OCI-M2 (cell line): ENCODE results near the gene PKIG.

Experiments
- DNase-seq: peaks from one replicate; lab custom pipeline; 2025; ENCODE audit not compliant: unreplicated experiment; lab: John Stamatoyannopoulos, UW

PKIG gene

GRCh38 chr20:44594730-44595129, 12.4 kb downstream of the PKIG start:
- peak; percentile 63 for DNase-seq

DNA sequence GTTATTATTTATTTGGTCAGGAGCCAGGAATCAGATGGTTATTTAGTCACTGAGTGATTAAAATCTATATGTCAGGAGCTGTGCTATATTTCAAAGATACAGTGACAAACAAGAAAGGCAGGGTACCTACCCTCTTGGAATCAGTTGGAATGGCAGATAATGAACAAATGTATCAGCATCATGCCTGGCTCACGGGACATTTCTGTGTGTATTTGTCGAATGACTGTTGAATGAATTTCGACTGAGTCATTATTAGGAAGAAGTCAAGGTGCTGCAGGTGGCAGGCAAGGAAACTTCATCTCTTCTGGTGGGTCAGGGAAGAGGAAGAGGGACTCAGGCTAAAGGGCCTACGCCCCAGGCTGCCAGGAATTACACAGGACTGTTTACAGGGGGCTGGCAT, 13.6 kb downstream of the PKIG start:
- no peak for DNase-seq

GRCh38 chr20:44596876-44597275, 14.5 kb downstream of the PKIG start:
- DNase-seq: no peak

DNA sequence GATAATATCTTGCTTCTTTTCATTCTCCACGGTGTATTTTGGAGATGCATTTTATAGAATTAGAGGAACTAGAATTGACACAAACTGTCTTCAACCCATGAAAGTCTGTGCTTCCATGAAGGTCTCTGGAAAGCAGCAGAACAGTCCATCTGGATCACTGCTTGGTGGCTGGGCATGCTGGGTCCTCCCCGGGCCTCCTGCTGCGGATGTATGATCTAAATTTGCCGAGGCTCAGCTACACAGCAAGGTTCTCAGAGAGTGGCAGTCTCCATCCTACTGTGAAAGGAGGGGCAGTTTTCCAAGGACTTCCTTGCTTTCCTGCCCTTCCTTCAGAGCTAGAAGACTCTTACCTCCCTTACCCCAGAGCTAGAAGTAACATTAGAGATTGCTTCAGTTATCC, 15.1 kb downstream of the PKIG start:
- DNase-seq: no peak

DNA sequence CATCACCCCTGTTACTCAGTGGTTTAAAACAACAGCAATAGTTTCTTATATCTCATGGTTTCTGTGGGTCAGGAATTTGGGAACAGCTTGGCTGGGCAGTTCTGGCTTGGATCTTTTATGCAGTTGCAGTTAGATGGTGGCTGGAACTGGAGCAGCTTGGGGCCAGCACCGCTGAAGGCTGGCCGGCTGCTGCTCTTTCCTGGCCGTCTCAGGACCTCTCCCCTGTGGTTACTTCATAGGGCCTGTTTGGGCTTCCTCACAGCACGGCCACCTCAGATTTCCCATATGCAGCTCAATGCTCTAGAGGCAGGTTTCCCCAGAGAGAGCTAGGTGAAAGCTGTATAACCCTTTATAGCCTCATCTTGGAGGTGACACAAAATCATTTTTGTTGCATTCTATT, 15.6 kb downstream of the PKIG start:
- no peak for DNase-seq

DNA sequence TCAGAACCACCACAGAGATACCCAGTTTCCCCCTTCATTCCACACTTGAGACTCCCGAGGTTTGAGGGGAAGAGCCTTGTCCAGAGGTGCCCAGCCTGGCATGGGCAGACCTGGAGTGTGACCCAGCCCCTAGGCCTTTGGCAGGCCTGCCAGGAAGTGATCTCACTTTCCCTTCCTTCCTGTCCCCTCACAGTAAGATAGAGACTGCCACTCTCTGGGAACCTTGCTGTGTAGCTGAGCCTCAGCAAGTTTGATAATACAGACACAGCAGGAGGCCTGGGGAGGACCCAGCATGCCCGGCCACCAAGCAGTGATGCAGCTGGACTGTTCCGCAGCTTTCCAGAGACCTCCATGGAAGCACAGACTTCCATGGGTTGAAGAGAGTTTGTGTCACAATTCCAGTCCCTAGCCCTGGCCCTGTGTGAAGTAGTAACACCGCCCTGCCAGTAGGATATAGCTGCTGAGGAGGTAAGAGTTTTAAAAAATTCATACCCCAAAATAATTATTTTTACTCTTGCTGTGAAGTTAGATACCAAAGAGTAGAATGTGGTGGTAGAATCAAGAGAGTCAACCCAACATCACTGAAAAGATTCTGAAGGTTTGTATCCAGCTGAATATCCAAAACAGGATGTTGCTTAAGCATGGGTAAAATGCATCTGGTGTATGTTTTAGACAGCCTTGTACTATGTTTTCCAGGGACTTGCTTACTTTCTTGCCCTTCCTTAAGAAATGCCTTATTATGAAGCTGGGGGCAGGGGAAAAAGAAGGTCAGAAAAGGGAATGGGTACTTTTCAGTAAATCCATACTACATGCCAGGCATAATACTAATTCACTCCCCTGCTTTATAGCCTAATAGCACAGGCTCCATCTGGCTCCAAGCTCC, 16.3 kb downstream of the PKIG start:
- no peak for DNase-seq

DNA sequence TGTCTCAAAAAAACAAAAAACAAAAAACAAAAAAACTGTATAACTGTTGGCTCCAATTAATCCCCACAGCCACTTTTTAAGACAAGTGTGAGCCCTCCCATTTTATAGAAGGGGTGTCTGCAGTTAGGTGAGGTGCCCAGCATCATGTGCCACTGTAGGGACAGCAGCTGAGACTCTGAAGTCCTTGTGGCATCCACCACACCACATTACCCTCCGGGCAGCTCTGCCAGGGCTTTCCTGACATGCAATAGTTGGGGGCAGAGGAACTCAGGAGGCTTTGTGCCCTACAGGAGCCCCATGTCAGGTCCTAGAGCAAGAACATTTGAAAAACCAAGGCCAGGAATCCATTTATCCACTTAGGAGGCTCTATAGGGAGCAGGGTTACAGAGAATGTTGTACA, 17.3 kb downstream of the PKIG start:
- DNase-seq: no peak

DNA sequence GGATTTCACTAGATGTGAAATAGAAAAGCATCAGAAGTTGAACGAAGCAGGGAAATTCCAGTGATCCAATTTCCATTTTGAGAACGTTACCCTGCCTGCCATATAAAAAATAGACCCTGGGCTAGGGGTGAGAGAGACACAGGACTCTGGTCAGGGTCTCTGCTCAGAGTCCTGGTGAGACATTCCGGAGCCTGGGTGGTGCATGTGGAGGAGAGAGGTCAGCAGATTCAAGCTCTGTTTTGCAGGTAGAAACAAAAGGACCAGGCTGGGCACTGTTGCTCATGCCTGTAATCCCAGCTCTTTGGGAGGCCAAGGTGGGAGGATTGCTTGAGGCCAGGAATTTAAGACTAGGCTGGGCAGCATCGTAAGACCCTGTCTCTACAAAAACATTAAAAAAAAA, 17.9 kb downstream of the PKIG start:
- no peak for DNase-seq

- DNase-seq: no peak
Observed at GRCh38 chr20:44600758-44601201, 18.4 kb downstream of the PKIG start.

DNA sequence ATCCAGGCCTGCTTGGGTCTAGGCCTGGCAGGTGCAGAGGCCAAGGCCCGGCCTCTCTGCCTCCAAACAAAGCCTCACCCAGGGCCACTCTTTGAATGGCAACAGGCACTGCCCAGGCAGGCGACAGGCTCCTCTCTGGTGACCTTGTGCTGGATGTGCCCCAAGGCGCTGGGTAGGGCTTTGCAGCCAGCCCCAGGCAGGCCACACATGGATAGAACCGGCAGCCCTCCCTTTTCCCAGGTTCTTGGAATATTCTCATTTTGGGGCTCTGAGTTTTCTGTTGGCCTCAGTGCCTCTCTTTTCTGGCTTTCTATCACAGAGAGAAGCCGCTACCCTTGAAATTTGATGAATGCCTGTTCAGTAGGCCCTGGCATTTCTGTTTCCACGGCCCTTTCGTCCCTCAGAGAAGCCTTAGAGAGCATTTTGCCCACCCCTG, 18.9 kb downstream of the PKIG start:
- DNase-seq: no peak

GRCh38 chr20:44601801-44602204, 19.4 kb downstream of the PKIG start:
- no peak for DNase-seq

DNA sequence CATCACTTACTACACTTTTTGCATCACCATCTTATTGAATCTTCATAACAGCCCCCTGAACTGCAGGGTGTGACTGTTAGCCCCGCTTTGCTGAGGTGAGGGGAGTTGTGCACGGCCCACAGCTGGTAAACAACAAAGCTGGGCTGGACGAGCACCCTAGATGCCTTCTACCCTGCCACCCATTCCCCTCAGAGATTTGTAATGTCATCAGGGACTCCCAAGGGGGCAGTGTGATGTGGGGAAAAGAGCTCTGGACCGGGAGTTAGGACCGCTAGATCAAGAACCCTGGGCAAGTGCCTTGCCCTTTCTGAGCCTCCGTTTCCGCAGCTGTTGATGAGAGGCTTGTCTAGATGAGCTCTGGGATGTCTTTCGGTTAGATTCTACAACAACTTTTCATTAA, 20.9 kb downstream of the PKIG start:
- no peak for DNase-seq

GRCh38 chr20:44606725-44607441, 24.5 kb downstream of the PKIG start:
- no peak for DNase-seq

DNA sequence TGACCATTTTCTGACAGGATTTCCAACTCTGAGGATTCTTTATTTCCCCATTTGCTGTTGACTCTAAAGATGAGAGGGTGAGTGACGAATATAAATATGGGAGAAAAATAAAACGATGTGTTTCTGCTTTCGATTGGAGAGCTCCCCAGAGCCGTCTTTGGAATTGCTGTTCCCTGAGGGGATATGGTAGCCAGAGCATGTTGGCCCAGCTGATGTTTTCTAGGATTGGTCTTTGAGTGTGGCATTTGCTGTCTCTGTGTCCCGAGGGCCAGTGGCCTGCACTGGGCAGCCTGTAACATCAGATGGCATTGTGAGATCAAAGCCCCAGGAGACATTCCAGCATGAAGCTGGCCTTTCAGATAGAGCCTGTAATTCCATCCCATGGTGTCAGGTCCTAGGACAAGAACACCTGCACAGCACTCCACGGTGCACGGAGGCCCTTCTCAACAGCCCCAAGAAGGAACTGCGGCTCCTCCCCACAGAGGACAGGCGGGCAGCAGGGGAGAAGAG, 26.7 kb downstream of the PKIG start:
- no peak for DNase-seq

- peak; percentile 85 for DNase-seq
Observed at GRCh38 chr20:44609516-44610312, 27.3 kb downstream of the PKIG start.

GRCh38 chr20:44610313-44610962, 28.1 kb downstream of the PKIG start:
- DNase-seq: no peak

- no peak for DNase-seq
Observed at GRCh38 chr20:44613575-44613974, 31.2 kb downstream of the PKIG start.

- no peak for DNase-seq
Observed at GRCh38 chr20:44614525-44614924, 32.1 kb downstream of the PKIG start.

GRCh38 chr20:44615169-44615791, 32.9 kb downstream of the PKIG start:
- no peak for DNase-seq

DNA sequence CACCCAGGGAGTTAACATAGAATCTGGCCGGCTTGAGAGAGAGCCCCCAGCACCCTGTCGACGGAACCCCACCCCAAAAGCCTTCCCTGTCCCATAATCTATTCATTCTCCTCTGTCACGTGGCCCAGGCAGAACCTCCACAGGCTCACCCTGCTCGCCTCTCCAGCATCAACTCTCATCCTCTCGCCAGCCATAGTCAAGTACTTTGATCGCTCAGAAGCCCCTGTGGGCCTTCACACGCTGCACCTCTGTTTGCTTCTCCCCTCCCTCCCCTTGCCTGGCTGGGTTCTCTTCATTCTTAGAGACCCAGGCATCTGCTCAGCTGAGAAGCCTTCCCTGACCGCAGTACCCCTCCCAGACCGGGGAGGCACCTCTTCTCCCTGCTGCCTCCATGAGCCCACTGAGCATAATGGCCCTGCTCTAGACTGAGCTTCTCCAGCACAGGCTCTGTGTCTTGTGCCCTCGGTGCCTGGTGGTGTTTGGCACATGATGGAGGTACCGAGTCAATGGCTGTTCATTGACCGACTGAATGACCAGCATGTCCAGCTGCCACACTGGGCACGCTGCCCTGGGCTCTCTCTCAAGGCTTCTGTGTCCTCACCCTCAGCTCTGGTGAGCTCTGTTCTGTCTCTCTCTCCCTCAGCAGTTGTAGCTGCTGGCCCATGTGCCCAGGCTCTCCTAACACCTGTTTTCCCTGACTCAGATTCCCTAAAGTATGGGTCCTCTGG, 33.7 kb downstream of the PKIG start:
- no peak for DNase-seq
